ENCODE data around the gene PAPPA2. TPM values are rescaled to one million over a fixed set of nuclear protein-coding genes. Genes with fewer than 3 reads are reported as not detected.

PAPPA2 gene
- total and polyA plus RNA-seq, 2 of the 8 experiments (the other 6 are each of a cell fraction or from before 2014, with no cell fraction given): 0.08 to 0.88 TPM

GRCh38 chr1:176790786-176791185, 327.8 kb downstream of the PAPPA2 start:
- WGBS, 2 experiments (ENCODE audit: extremely low coverage in 1 of 2, insufficient coverage in 1 of 2, insufficient read length in 1 of 2, insufficient replicate concordance in 2 of 2, low coverage in 1 of 2, low lambda C conversion rate in 2 of 2, missing lambda C conversion rate in 1 of 2): 91% methylated on average over 3 of the region's 3 CpGs; no CpG with 5 or more reads in 1 of the 2 experiments
- ChIA-PET POLR2A (ENCODE audit: partially characterized antibody) (no interaction called here), CTCF (ENCODE audit: partially characterized antibody) (interaction anchor here (1.1 to 1.6 kb wide), 2 partner anchors 11 to 50 kb away, joined by 3 to 5 read pairs; no protein-coding TSS in a partner anchor)
- DNase-seq (ENCODE audit: low read depth in 1 of 2, low spot score in 2 of 2) (no peak), FAIRE-seq (no peak)
- H3K4me2 ChIP-seq (ENCODE audit: insufficient read depth in 1 of 2, low read depth in 2 of 2, low read length in 2 of 2): no peak overlapping the region
- no peak overlapping the region for H4K91ac ChIP-seq (replicated peaks; ENCODE audit: insufficient read length, low read length)
- no peaks in the 10 kb centered on the region for H3K79me1 ChIP-seq (ENCODE audit: low read depth, low read length)
- no peak overlapping the region for H3K56ac ChIP-seq (replicated peaks; ENCODE audit: insufficient read length, low read depth, low read length)
- H3K27me3 ChIP-seq (replicated peaks in 1 of 4; ENCODE audit: control insufficient read depth in 3 of 4, extremely low read depth in 1 of 4, insufficient read depth in 3 of 4, low read length in 3 of 4): no peaks in the 10 kb centered on the region
- H4K5ac ChIP-seq (ENCODE audit: insufficient read length, low read depth, low read length): no peak overlapping the region
- no peak overlapping the region for H2BK15ac ChIP-seq (ENCODE audit: low read length)
- H2AK5ac ChIP-seq (ENCODE audit: low read depth, low read length): no peak overlapping the region
- no peak overlapping the region for H2BK120ac ChIP-seq (replicated peaks; ENCODE audit: low read depth, low read length)
- no peak overlapping the region for H3K9ac ChIP-seq (replicated peaks in 1 of 4; ENCODE audit: extremely low read depth in 1 of 4, low read depth in 3 of 4, low read length in 3 of 4)
- H3K9me3 ChIP-seq (ENCODE audit: insufficient read depth in 2 of 2, low read depth in 1 of 2, low read length in 1 of 2): no peaks in the 10 kb centered on the region
- H3K79me2 ChIP-seq (ENCODE audit: control insufficient read depth in 1 of 2, insufficient read depth in 2 of 2, low read length in 2 of 2): no peaks in the 10 kb centered on the region
- H3K4ac ChIP-seq (replicated peaks; ENCODE audit: insufficient read length, low read depth, low read length): no peak overlapping the region
- no peak overlapping the region for H2AFZ ChIP-seq (ENCODE audit: low read length)
- no peak overlapping the region for H3K18ac ChIP-seq (ENCODE audit: extremely low read depth, low read length)
- H3K23ac ChIP-seq (ENCODE audit: insufficient read length): no peak overlapping the region
- H3K36me3 ChIP-seq (ENCODE audit: control insufficient read depth in 2 of 4, insufficient read depth in 4 of 4, low read length in 3 of 4): no peaks in the 10 kb centered on the region
- H4K8ac ChIP-seq (ENCODE audit: extremely low read depth, insufficient read depth, low read length): no peak overlapping the region
- no peak overlapping the region for H3K27ac ChIP-seq (ENCODE audit: low read depth, low read length)
- H2BK20ac ChIP-seq (ENCODE audit: low read length): no peak overlapping the region
- no peak overlapping the region for H2BK5ac ChIP-seq (ENCODE audit: low read depth, low read length)
- H3K23me2 ChIP-seq (ENCODE audit: low read depth, low read length): no peaks in the 10 kb centered on the region
- no peaks in the 10 kb centered on the region for H3K4me1 ChIP-seq (replicated peaks in 1 of 4; ENCODE audit: control insufficient read depth in 3 of 4, insufficient read depth in 4 of 4, low read length in 3 of 4)
- H2BK12ac ChIP-seq (ENCODE audit: low read depth, low read length): no peak overlapping the region
- H4K20me1 ChIP-seq (replicated peaks in 1 of 2; ENCODE audit: control insufficient read depth in 1 of 2, insufficient read depth in 2 of 2, low read length in 2 of 2): no peaks in the 10 kb centered on the region
- H3K14ac ChIP-seq (ENCODE audit: insufficient read length): no peak overlapping the region
- H3K4me3 ChIP-seq (ENCODE audit: extremely low read depth in 1 of 4, insufficient read depth in 2 of 4, low read depth in 3 of 4, low read length in 4 of 4): no peak overlapping the region
- TF ChIP-seq GTF2F1 (IDR thresholded peaks at IDR 0.05; ENCODE audit: borderline replicate concordance, low read depth, low read length) (no peak), RAD21 (IDR thresholded peaks at IDR 0.05 in 1 of 2, conservative IDR thresholded peaks at IDR 0.05 in 1 of 2; ENCODE audit: low read depth in 2 of 2, low read length in 2 of 2) (no peak), USF2 (IDR thresholded peaks at IDR 0.05; ENCODE audit: low read length) (no peak), POLR2AphosphoS5 (IDR thresholded peaks at IDR 0.05; ENCODE audit: low read depth, low read length) (no peak), NRF1 (IDR thresholded peaks at IDR 0.05; ENCODE audit: low read depth, low read length) (no peak), EP300 (IDR thresholded peaks at IDR 0.05; ENCODE audit: borderline replicate concordance in 1 of 2, low read depth in 2 of 2, low read length in 2 of 2) (no peak), NANOG (IDR thresholded peaks at IDR 0.05; ENCODE audit: insufficient read depth, low read depth, low read length, poor library complexity, severe bottlenecking) (no peak), KDM1A (IDR thresholded peaks at IDR 0.05; ENCODE audit: borderline replicate concordance, low read length) (no peak), CTBP2 (IDR thresholded peaks at IDR 0.05; ENCODE audit: borderline replicate concordance, insufficient read depth, insufficient read length, low read length) (no peak), SUZ12 (IDR thresholded peaks at IDR 0.05; ENCODE audit: low read length) (no peak)
